ENCODE results near the gene FAM3B. TPM values are rescaled to one million over a fixed set of nuclear protein-coding genes. Genes with fewer than 3 reads are reported as not detected.
"Not testable (repeated sequence)": the region's sequence is repeated elsewhere in the genome, so short reads cannot be mapped to it uniquely, and the experiment has no call there.

Gene FAM3B
- total RNA-seq, 1 donor, result not detected

GRCh38 chr21:41349619-41350390 is 33.2 kb downstream of the FAM3B start:
- H3K4me3 ChIP-seq (ENCODE audit: low read depth, low read length), result no peak overlapping the region
- DNase-seq (ENCODE audit: low read depth), result no peak
- TF ChIP-seq CTCF (IDR thresholded peaks at IDR 0.05; ENCODE audit: insufficient read depth, low read depth, low read length), result no peak

GRCh38 chr21:41350436-41351155 is 34.0 kb downstream of the FAM3B start:
- H3K4me3 ChIP-seq (ENCODE audit: low read depth, low read length), result no peak overlapping the region
- no peak for TF ChIP-seq CTCF (IDR thresholded peaks at IDR 0.05; ENCODE audit: insufficient read depth, low read depth, low read length)
- DNase-seq (ENCODE audit: low read depth), result no peak

- TF ChIP-seq CTCF (IDR thresholded peaks at IDR 0.05; ENCODE audit: insufficient read depth, low read depth, low read length), result no peak
- no peak for DNase-seq (ENCODE audit: low read depth)
- no peak overlapping the region for H3K4me3 ChIP-seq (ENCODE audit: low read depth, low read length)
Observed at GRCh38 chr21:41357546-41357945, 40.9 kb downstream of the FAM3B start.

GRCh38 chr21:41358193-41359166 is 41.9 kb downstream of the FAM3B start:
- no peak overlapping the region for H3K4me3 ChIP-seq (ENCODE audit: low read depth, low read length)
- no peak for DNase-seq (ENCODE audit: low read depth)
- TF ChIP-seq CTCF (IDR thresholded peaks at IDR 0.05; ENCODE audit: insufficient read depth, low read depth, low read length), result no peak

- TF ChIP-seq CTCF (IDR thresholded peaks at IDR 0.05; ENCODE audit: insufficient read depth, low read depth, low read length), result no peak
- DNase-seq (ENCODE audit: low read depth), result no peak
- H3K4me3 ChIP-seq (ENCODE audit: low read depth, low read length), result no peak overlapping the region
Observed at GRCh38 chr21:41359286-41359685, 42.7 kb downstream of the FAM3B start.

GRCh38 chr21:41359754-41360071 is 43.1 kb downstream of the FAM3B start:
- DNase-seq (ENCODE audit: low read depth); H3K4me3 ChIP-seq (ENCODE audit: low read depth, low read length): not testable (repeated sequence)

All from fibroblast of villous mesenchyme (primary cell).